KOPT-K1 (cell line): Measurements from ENCODE around the gene INVS.
"Not testable (repeated sequence)": the region's sequence is repeated elsewhere in the genome, so short reads cannot be mapped to it uniquely, and the experiment has no call there.

ENCODE experiments used
- H3K27ac ChIP-seq: fragments of 200-600 bp; sonication (generic); 2 replicates; pipeline ENCODE4 v1.5.1; 2016; ENCODE audit warnings: antibody characterized with exemption, mild to moderate bottlenecking, low read depth, low read length; ENCODE audit not compliant: poor library complexity, severe bottlenecking
- H3K36me3 ChIP-seq: fragments of 200-600 bp; sonication (generic); 2 replicates; pipeline ENCODE4 v1.5.1; 2017; ENCODE audit warnings: antibody characterized with exemption, mild to moderate bottlenecking, low read length, moderate library complexity; ENCODE audit not compliant: insufficient read depth
- H3K9me3 ChIP-seq: fragments of 200-600 bp; sonication (generic); 2 replicates; pipeline ENCODE4 v1.5.1; 2017; ENCODE audit warnings: antibody characterized with exemption, low read length, mild to moderate bottlenecking; ENCODE audit not compliant: insufficient read depth, poor library complexity, severe bottlenecking

The INVS gene, protein sequence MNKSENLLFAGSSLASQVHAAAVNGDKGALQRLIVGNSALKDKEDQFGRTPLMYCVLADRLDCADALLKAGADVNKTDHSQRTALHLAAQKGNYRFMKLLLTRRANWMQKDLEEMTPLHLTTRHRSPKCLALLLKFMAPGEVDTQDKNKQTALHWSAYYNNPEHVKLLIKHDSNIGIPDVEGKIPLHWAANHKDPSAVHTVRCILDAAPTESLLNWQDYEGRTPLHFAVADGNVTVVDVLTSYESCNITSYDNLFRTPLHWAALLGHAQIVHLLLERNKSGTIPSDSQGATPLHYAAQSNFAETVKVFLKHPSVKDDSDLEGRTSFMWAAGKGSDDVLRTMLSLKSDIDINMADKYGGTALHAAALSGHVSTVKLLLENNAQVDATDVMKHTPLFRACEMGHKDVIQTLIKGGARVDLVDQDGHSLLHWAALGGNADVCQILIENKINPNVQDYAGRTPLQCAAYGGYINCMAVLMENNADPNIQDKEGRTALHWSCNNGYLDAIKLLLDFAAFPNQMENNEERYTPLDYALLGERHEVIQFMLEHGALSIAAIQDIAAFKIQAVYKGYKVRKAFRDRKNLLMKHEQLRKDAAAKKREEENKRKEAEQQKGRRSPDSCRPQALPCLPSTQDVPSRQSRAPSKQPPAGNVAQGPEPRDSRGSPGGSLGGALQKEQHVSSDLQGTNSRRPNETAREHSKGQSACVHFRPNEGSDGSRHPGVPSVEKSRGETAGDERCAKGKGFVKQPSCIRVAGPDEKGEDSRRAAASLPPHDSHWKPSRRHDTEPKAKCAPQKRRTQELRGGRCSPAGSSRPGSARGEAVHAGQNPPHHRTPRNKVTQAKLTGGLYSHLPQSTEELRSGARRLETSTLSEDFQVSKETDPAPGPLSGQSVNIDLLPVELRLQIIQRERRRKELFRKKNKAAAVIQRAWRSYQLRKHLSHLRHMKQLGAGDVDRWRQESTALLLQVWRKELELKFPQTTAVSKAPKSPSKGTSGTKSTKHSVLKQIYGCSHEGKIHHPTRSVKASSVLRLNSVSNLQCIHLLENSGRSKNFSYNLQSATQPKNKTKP

DNA sequence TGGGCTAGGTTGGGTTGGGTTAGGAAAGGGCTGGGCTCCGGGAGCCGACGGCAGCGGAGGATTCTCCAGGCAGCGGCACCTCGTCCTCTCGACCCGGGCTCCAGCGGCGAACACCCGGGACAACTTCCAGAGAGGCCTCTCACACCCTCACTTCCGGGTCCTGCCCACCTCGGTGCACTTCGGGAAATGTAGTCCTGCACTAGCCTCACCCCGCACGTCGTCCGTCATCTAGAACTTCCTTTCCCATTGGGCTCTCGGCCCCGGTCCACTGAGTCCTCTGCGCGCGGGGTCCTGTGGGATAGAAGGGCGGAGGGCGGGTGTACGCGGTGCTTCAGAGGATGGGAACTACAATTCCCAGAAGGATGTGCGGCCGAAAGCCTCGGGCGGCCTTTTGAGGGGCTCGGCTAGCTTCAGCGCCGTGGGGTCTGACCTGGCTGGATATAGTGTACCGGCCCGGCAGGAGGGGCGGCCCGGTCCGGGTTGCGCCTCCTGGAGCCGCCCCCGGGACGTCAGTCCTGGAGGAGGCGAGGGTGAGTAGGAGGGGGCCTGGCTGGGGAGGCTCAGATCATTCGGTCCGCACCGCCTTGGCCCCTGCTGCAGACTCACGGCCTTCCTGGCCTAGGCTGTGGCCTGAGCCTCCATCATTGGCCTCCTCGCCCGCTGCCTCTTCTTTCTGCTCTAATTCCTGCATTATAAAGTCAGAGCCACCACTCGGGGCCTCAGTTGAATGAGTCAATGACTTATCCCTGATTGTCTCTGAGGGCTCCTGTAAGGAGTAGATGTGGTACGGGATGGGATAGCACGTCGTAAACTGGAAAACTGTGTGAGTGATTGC lies at the start of gene INVS, which contains the start of gene ERP44:
Gene INVS, plus strand, starts transcription at position 357 of the 835 bp plus-strand sequence. CDS start 5,279 bp downstream, outside the sequence.
Gene ERP44, minus strand, starts transcription at position 114 of the 835 bp plus-strand sequence. CDS start 160 bp downstream, outside the sequence.
- H3K36me3 ChIP-seq: peaks cover 3% of the 10 kb centered on the region; the same call in 1 of the 2 replicates
- peak within 1 kb of the TSS; percentile 71 for H3K27ac ChIP-seq
- no peaks in the 10 kb centered on the region for H3K9me3 ChIP-seq

DNA sequence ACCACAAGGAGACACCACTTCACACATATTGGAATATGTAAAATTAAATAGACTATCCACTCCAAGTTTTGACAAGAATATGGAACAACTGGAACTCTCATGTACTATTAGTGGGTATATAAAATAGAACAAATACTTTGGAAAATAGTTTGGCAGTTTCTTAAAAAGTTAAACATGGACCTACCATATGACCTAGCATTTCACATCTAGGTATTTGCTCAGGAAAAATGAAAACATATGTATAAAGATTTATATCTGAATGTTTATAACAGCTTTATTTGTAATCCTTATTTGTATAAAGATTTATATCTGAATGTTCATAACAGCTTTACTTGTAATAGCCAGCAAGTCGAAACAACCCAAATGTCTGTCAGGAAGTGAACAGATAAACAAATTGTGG lies 49.5 kb upstream of the INVS start:
- H3K36me3 ChIP-seq: peaks cover 40% of the 10 kb centered on the region
- H3K27ac ChIP-seq: no peak overlapping the region

DNA sequence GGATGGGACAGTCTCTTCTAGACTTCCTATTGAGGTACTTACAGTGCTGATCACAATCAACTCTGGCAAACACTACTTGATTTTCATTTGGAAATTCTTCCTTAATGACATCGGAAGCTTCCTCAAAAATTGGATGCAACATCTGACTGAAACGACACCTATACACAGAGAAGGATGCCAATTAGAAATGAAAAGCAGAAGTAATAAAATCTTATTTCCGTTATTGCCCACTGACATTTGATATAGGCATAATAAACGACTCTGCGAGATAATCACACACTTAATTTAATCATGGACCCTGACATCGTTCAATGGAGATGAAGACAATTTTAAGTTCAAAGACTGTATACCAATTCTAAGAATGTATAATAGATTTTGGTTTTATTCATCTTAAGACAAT lies 46.7 kb upstream of the INVS start:
- Histone ChIP-seq H3K36me3 (peaks cover 53% of the 10 kb centered on the region), H3K27ac (no peak overlapping the region), H3K9me3 (no peaks in the 10 kb centered on the region)

More for the DNA sequence above, 49.5 kb upstream of the INVS start:
- no peaks in the 10 kb centered on the region for H3K9me3 ChIP-seq

- Histone ChIP-seq H3K36me3 (peaks cover 47% of the 10 kb centered on the region), H3K9me3 (no peaks in the 10 kb centered on the region), H3K27ac (no peak overlapping the region)
These were observed 42.5 kb upstream of the INVS start for GRCh38 chr9:100056561-100056960.

- Histone ChIP-seq H3K27ac (no peak overlapping the region), H3K9me3 (no peaks in the 10 kb centered on the region), H3K36me3 (peaks cover 38% of the 10 kb centered on the region)
These were observed 41.4 kb upstream of the INVS start for GRCh38 chr9:100057624-100058023.

GRCh38 chr9:100058699-100059579 lies 40.1 kb upstream of the INVS start:
- H3K36me3 ChIP-seq: peaks cover 38% of the 10 kb centered on the region
- no peaks in the 10 kb centered on the region for H3K9me3 ChIP-seq
- H3K27ac ChIP-seq: no peak overlapping the region

GRCh38 chr9:100062683-100063082 lies 36.4 kb upstream of the INVS start:
- H3K27ac ChIP-seq, H3K9me3 ChIP-seq: not testable (repeated sequence)
- peaks cover 13% of the 10 kb centered on the region for H3K36me3 ChIP-seq

DNA sequence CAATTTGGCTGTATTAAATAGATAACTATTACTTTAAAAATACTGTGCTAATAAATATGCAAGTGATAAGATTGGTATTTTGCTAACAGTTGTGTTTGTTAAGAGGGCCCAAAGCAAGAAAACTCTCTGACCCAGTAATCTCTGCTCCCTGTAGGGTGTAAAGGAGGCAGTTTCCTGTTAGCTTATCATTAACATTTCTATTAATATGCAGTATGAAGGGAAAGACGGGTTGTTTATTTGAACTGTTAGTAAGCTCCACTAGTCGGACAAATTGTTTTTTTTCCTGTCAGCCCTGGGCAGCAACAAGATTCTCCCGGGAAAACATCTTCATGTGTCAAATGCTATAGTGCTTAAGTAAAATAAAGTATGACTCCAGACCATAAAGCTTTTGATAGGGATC lies 35.9 kb upstream of the INVS start:
- no peak overlapping the region for H3K27ac ChIP-seq
- peaks cover 8% of the 10 kb centered on the region for H3K36me3 ChIP-seq
- H3K9me3 ChIP-seq: no peaks in the 10 kb centered on the region

DNA sequence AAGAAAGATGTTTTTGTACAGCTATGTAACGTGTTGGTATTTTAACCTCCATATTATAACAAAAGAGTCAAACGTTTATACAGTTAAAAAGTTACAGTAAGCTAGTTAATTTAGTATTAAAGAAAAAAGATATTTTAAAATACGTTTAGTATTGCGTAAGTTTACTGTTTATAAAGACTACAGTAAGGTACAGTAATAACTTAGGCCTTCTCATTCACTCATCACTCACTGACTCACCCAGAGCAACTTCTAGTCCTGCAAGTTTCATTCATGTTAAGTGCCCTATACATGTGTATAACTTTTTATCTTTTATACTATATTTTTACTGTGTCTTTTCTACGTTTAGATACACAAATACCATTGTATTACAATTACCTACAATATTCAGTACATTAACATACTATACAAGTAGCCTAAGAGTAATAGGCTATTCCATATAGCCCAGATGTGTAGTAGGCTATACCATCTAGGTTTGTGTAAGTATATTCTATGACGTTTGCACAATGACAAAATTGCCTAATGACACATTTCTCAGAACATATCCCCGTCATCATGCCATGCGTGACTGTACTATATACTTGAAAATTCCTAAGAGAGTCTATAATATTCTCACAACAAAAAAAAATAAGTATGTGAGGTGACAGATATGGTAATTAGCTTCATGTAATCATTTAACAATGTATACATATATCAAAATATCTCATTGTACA lies 34.0 kb upstream of the INVS start:
- Histone ChIP-seq H3K27ac (no peak overlapping the region), H3K36me3 (no peaks in the 10 kb centered on the region)

DNA sequence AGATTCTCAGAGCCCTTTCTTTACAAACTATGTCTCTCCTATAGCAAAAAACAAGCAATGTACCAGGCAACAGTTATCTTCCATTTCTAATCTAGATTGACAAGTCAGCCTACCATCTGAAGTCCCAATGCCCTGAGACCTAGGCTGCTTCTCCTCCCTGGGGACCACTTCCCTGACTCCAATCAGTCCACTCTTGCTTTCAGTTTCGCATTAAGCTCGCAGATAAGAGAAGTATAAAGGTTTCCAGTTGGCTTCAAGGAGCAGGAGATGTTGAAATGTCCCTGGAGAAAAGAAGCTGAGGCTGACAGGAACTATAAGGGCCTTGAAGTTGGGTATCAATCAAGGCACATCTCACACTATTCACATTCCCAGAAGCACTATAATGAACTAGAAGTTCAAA lies 32.5 kb upstream of the INVS start:
- no peak overlapping the region for H3K27ac ChIP-seq

More for the DNA sequence above, 34.0 kb upstream of the INVS start:
- no peaks in the 10 kb centered on the region for H3K9me3 ChIP-seq

GRCh38 chr9:100067990-100068389 lies 31.1 kb upstream of the INVS start:
- not testable (repeated sequence) for H3K27ac ChIP-seq, H3K36me3 ChIP-seq, H3K9me3 ChIP-seq

More for the DNA sequence above, 32.5 kb upstream of the INVS start:
- Histone ChIP-seq H3K9me3 (no peaks in the 10 kb centered on the region), H3K36me3 (no peaks in the 10 kb centered on the region)

DNA sequence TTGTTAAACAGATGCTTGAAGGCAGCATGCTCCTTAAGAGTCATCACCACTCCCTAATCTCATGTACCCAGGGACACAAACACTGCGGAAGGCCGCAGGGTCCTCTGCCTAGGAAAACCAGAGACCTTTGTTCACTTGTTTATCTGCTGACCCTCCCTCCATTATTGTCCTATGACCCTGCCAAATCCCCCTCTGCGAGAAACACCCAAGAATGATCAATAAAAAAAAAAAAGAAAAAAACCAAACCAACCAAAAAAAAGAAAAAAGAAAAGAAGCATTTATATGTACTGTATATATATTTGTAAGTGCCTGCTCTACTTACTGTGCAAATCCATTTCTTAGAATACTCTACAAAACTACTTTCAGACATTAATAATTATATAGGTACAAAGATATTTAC lies 30.0 kb upstream of the INVS start:
- not testable (repeated sequence) for H3K36me3 ChIP-seq, H3K9me3 ChIP-seq, H3K27ac ChIP-seq
